ENCODE measurements around the gene R3HDM4.
"Not testable (repeated sequence)": the region's sequence is repeated elsewhere in the genome, so short reads cannot be mapped to it uniquely, and the experiment has no call there.

The R3HDM4 gene

DNA sequence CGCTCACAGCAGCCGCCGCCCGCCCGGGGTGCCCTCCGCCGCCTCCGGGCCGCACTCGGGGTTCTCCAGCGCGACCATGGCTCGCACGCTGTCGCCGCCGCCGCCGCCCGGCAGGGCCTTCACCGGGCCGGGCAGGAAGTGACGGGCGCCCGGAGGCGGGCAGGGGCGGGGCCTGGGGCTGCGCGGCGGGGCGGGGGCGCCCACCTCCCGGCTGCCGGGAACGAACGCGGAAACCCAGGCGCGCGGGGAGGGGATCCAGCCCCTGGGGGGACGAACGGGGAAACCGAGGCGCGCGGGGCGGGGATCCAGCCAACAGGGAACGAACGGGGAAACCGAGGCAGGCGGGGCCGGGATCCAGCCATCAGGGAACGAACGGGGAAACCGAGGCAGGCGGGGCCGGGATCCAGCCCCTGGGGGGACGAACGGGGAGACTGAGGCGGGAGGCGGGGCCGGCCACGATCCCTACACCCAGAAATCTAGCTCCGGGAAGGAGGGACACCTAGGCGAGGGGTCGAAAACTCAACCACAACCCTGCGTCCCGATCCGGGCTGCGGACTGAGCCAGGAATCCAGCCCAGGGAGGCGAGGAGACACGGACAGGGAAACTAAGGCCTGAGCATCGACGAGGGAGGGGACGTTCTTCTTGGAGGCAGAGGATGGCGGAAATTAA, at the start of gene R3HDM4:
Gene R3HDM4 (minus strand): TSS at position 140 of the 669 bp plus-strand sequence. CDS start 62 bp downstream, at position 78.
- peak; percentile 73 for DNase-seq (ENCODE audit: low read depth)

DNA sequence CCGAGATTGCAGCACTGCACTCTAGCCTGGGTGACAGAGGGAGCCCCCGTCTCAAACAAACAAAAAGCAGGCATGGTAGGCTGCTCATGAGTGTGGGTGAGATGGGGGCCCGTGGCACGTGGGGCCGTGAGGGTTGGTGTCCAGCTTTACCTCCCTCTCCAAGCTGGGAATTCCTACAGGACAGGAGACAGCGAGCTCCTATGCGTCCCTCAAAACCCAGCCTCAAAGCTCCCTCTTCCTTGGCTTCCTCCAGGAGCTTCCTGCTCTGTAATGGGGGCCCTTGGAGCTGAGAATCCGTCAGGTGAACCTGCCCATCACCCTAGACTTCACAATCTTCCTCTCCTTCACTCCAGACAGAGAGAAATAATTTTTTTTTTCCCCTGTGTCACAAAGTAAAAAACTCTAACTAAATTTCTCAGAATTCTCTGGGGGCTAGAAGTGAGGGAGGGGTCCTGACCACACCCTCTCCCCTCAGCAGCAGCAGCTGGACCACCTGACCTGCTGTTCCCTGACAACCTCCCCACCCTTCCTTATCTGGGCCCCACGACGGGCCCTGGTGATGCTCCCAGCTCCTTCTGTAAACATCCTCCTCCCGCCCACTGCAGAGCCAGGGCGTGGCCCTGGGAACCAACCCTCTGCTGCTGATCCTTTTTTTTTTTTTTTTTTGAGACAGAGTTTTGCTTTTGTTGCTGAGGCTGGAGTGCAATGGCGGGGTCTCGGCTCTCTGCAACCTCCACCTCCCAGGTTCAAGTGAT, 49.0 kb upstream of the R3HDM4 start:
- no peak for DNase-seq (ENCODE audit: low read depth)

DNA sequence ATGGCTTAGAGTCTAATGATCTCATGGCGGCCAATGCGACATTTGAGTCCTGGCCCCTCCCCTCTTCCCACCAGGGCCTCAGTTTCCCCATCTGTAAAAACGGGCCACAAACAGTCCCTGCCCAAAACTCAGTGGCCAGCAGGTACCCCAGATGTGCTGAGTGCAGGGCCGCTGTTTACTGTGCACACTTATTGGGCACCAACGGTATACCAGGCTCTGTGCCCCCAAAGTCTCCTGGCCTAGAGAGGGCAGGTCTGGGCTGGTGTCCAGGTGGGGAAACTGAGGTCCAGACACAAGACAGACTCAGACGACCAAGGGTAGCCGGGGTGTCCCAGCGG, 47.6 kb upstream of the R3HDM4 start:
- no peak for DNase-seq (ENCODE audit: low read depth)

GRCh38 chr19:960020-960419, 47.0 kb upstream of the R3HDM4 start:
- DNase-seq (ENCODE audit: low read depth) = no peak

DNA sequence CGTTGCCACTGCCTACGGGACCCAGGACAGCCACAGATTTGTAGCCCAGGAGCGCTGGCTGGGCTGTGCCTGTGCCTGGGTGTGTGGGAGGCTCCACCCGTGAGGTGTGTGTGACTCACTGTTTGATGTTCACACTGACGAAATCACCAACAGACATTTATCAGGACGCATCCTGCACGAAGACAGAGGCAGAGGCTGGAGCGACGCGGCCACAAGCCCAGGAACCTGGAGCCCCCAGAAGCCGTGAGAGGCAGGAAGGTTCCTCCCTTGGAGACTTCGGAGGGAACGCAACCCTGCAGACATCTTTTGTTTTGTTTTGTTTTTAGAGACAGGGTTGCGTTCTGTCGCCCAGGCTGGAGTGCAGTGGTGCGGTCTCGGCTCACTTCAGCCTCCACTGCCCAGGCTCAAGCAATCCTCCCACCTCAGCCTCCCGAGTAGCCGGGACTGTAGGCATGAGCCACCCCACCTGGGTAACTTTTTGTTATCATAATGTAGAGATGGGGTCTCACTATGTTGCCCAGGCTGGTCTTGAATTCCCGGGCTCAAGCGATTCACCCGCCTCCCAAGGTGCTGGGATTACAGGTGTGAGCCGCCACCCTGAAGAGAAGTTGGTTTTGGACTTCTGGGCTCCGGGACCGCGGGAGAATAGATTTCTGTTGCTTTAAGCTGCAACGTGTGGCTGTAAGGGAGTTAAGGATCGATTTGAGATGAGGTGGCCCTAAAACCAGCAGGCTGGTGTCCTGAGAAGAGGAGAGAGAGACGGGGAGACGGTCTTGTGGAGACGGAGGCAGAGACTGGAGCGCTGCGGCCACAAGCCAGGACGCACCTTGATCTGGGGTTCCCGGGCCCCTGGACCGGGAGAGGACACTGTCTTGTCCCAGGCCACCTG, 46.2 kb upstream of the R3HDM4 start:
- DNase-seq (ENCODE audit: low read depth) = no peak

GRCh38 chr19:957578-957977, 44.6 kb upstream of the R3HDM4 start:
- not testable (repeated sequence) for DNase-seq (ENCODE audit: low read depth)

DNA sequence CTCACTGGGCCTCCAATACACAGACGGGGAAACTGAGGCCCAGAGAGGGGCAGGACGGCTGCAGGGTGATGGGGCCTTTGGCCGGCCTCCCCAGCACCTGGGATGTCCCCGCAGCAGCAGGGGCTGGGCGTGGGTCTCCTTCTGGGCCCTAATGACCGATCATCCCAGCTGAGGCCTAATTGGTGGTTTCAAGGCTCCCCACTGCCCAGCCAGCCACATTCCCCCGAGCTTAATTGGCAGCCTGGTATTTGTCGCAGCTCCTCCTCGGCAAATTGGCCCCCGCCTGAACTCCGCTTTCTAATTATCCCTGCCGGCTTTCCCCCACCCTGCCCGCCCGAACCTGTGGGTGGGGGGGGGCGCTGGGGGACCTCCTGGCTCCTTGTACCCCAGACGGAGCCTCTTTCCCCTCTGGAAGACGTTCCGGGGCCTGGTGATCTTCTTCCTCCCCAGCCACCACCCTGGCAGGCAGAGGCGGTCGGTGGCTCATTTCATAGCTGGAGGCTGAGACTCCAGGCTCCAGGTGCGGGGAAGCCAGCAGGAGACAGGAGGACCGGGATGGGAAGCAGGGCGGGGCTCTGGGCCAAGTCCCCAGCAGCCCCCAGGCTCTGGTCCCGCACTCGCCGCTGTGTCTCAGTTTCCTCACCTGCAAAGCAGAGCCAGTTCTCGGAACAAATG, 43.9 kb upstream of the R3HDM4 start:
- no peak for DNase-seq (ENCODE audit: low read depth)

DNA sequence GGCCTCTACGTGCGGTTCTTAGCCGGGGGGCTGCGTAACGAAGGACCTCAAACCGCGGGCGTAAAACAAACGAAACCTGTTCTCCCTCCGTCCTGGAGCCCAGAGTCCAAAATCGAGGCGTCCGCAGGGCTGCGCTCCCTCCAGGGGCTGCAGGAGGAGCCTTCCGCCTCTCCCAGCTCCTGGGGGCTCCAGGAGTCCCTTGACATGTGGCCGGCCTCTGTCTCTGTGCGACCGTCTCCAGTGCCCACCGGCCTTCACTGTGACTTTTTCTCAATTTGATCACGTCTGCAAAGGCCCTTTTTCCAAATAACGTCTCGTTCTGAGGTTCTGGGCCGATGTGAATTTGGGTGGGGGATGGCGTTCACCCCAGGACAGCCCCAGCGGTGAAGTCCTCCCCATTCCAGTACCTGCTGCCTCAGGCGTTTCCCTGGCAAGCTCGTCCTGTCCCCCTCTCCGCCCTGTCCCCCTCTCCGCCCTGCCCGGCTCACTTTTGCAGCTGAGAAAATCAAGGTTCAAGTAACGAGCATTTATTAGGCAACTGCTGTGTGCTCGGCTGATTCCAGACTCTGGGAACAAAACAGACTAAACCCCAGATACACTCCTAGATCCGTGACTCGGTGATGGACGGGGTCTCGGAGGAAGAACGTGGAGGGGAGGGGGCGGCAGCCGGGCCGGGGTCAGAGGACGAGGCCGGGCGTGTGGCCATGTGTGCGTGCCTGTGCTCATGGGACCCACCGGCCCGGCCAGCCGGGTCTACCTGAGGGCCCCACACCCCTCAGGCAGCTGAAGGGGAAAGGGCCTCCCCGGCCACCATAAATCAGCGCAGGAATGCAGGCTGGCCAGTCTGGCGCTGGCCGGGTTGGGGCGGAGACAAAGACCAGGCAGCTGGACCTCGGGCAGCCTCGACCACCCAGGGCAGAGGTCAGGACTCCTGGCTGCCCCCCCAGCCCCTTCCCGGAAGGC, 43.1 kb upstream of the R3HDM4 start:
- no peak for DNase-seq (ENCODE audit: low read depth)

DNA sequence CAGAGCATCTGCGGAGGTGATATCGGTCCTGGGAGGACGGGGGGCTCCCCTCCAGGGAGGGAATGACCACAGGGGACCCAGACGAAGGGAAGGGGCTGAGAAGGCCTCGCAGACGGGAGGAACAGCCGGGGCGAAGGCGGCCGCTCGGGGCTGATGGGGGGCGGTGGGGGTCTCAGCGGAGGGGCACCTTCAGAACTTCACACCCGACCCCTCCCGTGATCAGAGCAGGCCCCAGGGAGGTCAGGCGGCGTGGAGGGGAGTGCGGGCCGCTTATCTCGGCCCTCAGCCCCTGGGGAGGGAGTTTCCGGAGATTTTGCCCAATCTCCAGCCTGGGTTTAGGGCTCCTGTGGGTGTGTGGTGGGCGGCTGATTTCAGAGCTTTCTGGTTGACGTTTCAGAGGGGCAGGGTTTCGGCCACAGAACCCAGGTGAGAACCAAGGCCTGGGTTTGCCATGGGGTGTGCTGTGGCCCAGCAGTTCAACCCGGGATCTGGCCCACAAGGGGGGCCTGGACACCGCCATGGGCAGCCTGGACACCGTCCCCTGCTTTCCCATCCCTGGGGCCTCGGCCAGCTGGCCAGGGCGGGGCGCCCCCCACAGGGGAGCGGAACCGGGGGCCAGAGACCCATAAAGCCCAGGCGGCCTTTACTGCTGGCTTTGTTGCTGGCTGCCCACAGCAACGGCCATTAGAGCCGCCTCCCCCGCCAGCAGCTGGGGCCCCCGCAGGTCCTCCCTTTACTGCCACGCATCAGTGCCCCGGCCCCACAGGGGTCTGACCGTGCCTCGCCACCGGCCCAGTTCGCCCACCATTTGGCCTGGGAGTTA, 41.9 kb upstream of the R3HDM4 start:
- no peak for DNase-seq (ENCODE audit: low read depth)

DNA sequence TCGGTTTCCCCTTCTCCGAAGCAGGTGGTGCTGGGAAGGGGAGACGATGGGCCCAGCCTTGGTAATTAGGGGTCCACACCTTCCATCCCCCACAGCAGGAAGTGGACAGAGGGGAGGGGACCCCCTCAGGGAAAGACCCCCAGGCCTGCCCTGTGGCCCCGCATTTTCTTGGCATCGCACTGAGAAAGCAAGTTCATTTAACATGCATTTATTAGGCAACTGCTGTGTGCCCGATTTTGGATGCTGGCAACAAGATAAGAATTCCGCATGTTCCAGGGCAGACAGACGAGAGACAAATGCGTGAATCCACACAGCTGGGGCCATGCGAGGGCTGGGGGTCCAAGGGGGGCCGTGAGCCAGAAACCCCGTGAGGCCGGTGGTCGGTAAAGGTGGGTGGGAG, 41.3 kb upstream of the R3HDM4 start:
- DNase-seq (ENCODE audit: low read depth) = no peak

GRCh38 chr19:953445-954271, 40.6 kb upstream of the R3HDM4 start:
- DNase-seq (ENCODE audit: low read depth) = no peak

DNA sequence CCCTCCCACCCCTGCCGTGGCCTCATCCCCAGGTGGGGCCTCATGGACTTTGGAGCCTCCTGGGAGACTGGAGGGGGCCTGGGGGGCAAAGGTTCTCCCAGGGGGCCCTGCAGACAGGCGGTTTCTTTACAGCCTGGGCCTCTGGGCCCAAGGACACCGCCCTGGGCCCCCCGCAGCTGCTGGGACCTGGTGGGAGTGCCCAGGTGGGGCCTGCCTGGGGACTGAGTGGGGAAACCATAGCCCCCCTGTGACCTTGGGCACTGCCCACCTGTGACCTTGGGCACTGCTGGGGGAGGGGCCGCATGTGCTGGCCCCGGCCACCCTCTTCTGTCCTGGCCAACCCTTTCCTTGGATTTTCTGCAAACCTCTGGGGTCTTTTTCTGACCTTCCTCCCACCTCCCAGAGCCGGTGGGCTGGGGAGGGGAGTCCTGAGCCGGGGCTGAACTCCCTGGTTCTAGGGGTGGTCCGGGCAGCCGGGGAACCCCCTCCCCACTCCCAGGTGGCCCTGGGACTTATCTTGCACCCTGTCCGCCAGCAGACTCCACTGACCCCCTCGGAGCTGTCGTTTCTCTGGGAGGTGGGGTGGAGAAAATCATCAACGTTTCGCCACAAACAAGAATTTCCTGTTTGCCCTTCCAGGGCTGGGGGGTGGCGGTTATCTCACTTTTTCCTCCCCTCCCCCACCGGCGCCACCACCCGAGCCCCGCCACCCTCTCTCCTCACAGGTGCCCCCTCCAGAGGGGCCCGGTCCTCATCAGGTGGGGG, 39.8 kb upstream of the R3HDM4 start:
- no peak for DNase-seq (ENCODE audit: low read depth)

DNA sequence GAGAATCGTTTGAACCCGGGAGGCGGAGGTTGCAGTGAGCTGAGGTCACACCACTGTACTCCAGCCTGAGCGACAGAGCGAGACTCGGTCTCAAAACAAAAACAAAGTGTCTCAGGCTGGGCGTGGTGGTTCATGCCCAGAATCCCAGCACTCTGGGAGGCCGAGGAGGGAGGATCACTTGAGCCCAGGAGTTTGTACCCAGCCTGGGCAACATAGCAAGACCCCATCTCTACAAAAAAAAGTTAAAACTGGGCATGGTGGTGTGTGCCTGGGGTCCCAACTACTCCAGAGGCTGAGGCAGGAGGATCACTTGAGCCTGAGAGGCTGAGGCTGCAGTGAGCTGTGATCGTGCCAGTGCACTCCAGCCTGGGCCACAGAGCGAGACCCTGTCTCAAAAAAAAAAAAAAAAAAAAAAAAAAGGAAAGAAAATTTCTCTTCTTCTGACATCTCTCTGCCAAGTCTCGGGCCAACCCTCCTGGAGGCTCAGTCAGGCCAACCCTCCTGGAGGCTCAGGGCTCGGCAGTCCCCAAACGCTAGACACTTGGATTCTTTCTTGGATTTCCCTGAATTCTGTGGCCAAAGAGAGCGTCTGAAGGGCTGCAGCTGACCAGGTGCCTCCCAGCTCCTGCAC, 39.1 kb upstream of the R3HDM4 start:
- DNase-seq (ENCODE audit: low read depth) = no peak

DNA sequence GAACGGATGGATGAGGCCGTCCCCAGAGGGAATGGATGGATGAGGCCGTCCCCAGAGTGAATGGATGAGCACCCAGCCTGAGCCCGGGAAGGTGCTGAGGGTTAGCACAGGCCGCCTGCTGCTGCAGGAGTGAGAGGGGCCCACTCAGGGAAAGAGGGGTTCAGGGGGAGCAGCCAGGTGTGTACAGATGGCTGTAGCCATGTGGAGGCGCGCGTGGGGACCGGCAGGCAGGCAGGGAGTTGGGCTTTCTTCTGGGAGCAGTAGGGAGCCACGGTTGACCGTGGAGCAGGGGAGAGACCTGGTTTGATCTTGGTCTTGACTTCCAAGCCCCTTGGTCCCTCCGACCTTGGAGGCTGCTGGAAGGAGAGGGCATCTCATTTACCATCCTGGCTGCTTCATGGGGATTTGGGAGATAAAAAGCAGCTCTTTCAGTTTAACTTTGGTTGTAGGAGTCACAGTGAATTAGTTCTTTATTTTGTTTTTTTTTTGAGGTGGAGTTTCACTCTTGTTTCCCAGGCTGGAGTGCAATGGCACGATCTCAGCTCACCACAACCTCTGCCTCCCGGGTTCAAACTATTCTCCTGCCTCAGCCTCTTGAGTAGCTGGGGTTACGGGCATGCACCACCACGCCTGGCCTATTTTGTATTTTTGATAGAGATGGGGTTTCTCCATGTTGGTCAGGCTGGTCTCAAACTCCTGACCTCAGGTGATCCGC, 37.5 kb upstream of the R3HDM4 start:
- no peak for DNase-seq (ENCODE audit: low read depth)

DNA sequence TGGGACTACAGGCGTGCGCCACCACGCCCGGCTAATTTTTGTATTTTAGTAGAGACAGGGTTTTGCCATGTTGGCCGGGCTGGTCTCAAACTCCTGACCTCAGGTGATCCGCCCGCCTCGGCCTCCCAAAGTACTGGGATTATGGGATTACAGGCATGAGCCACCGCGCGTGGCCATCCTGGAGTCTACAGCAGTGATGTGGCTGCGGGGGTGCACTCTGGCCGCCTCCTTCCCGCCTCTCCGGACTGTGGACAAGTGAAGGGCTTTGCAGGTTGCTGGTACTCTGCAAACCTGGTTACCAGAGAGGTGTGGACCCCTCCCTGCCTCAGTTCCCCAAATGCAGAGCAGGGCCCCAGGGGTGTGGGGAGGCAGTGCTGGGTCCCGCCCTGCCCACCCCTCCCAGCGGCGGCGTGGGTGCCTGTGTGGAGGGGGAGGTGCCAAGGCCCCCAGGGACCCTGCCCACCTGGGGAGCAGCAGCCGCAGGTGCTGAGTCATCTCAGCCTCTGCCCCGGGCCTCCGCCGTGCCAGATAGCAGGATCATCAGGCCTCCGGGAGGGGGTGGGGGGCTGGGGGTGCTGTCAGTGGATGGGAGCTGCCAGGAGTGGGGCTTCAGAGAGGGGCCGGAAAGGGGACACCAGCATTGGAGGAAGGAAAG, 36.0 kb upstream of the R3HDM4 start:
- DNase-seq (ENCODE audit: low read depth) = no peak

GRCh38 chr19:947707-948539, 34.9 kb upstream of the R3HDM4 start:
- no peak for DNase-seq (ENCODE audit: low read depth)
